ENCODE results near the gene AKT1. TPM values are rescaled to one million over a fixed set of nuclear protein-coding genes. Genes with fewer than 3 reads are reported as not detected.

Gene AKT1
- total and polyA plus RNA-seq, 2 of the 13 experiments (the other 11 are each of a cell fraction or from before 2014, with no cell fraction given): 96.2 to 116 TPM

- ChIA-PET POLR2A (no interaction called here), CTCF (ENCODE audit: low intra/inter-chr PET ratio, low total read pairs) (no interaction called here)
- Histone ChIP-seq H3K27ac (ENCODE audit: extremely low read length, insufficient read depth, low read length) (no peak overlapping the region), H3K36me3 (replicated peaks in 1 of 2; ENCODE audit: control insufficient read depth in 1 of 2, insufficient read depth in 2 of 2, low read length in 2 of 2) (no peaks in the 10 kb centered on the region; a peak in 2 of 5 replicates), H3K9ac (ENCODE audit: insufficient read depth, low read depth, low read length) (no peak overlapping the region), H2AFZ (ENCODE audit: low read length) (no peak overlapping the region), H3K4me2 (ENCODE audit: low read depth, low read length) (no peak overlapping the region), H3K4me1 (ENCODE audit: insufficient read depth, low read length) (peaks cover 45% of the 10 kb centered on the region), H3K4me3 (replicated peaks in 1 of 3; ENCODE audit: insufficient read depth in 1 of 3, low read depth in 2 of 3, low read length in 3 of 3) (no peak overlapping the region), H3K79me2 (ENCODE audit: insufficient read depth, low read length) (no peaks in the 10 kb centered on the region), H3K9me3 (ENCODE audit: low read length) (no peaks in the 10 kb centered on the region), H3K27me3 (ENCODE audit: control insufficient read depth in 1 of 2, insufficient read depth in 2 of 2, low read length in 2 of 2) (no peaks in the 10 kb centered on the region), H4K20me1 (ENCODE audit: insufficient read depth, low read length) (no peaks in the 10 kb centered on the region)
- DNase-seq (ENCODE audit: low spot score): no peak
- no peak for TF ChIP-seq MIXL1 (CRISPR knock-in tag; IDR thresholded peaks at IDR 0.05)
- peak; percentile 11 for TF ChIP-seq AGO1 (IDR thresholded peaks at IDR 0.05; ENCODE audit: low read depth, low read length, poor library complexity, severe bottlenecking)
- no peak for TF ChIP-seq BCLAF1 (IDR thresholded peaks at IDR 0.05)
- no peak for TF ChIP-seq ZNF747 (CRISPR knock-in tag; IDR thresholded peaks at IDR 0.05; ENCODE audit: borderline replicate concordance)
- no peak for TF ChIP-seq SNAI1 (CRISPR knock-in tag; IDR thresholded peaks at IDR 0.05; ENCODE audit: borderline replicate concordance)
- TF ChIP-seq MLLT10 (CRISPR knock-in tag; IDR thresholded peaks at IDR 0.05): no peak
- no TSS peak for BruUV-seq (replicated peaks)
- ATAC-seq: no peak
- in situ Hi-C loops (cut with HindIII; ENCODE audit: extremely low pct_ligation_motif_present, low pct_unique_long_range_greater_than_20kb) (no loop called here), intact Hi-C loops (cut with micrococcal nuclease; ENCODE audit: unreplicated experiment) (no loop called here)
- no peak for FAIRE-seq
- WGBS (ENCODE audit: low lambda C conversion rate): 83% methylated on average over 24 of the region's 28 CpGs
These were observed 51.8 kb downstream of the AKT1 start for GRCh38 chr14:104743461-104744380.
